GM12878 (cell line): ENCODE measurements around the gene F2. TPM values are rescaled to one million over a fixed set of nuclear protein-coding genes. Genes with fewer than 3 reads are reported as not detected.

ENCODE experiments used
- ATAC-seq: fragments of 200-7000 bp; cut with Tn5 transposase; 3 replicates; pipeline ENCODE4 v1.9.1; 2020; ENCODE audit warnings: mild to moderate bottlenecking, moderate library complexity
- BruUV-seq: library from RNA; stranded (reverse); fragments of 400-500 nt; replicated peaks from 2 replicates; lab custom pipeline; 2021; lab: Mats Ljungman, UMichigan
- CTCF ChIA-PET: fragments of 300-600 bp; sonication (Branson Sonifier 250); formaldehyde crosslinking; extraction: SDS; loops from one replicate; lab custom pipeline; 2021; ENCODE audit warnings: inconsistent platforms; lab: Yijun Ruan, JAX
- POLR2A ChIA-PET: fragments of 350-600 bp; formaldehyde crosslinking; extraction: SDS; loops from one replicate; lab custom pipeline; 2021; ENCODE audit warnings: inconsistent platforms; lab: Charles Lee
- RAD21 ChIA-PET: fragments of 300-600 bp; sonication (Branson Sonifier 250); formaldehyde crosslinking; loops from one replicate; lab custom pipeline; 2023; ENCODE audit warnings: antibody characterized with exemption; ENCODE audit not compliant: unreplicated experiment; lab: Charles Lee
- SMC1A ChIA-PET: fragments of 300-600 bp; sonication (Branson Sonifier 250); formaldehyde crosslinking; loops from one replicate; lab custom pipeline; 2023; ENCODE audit not compliant: unreplicated experiment, uncharacterized antibody; lab: Charles Lee
- DNase-seq: peaks from one replicate; pipeline ENCODE4 v3.0.0-alpha.2; 2011; ENCODE audit warnings: low read depth, low spot score
- FAIRE-seq: peaks from 3 replicates; lab custom pipeline; 2011; peaks lifted over from hg19 to GRCh38; lab: Jason Lieb, UNC
- H2AFZ ChIP-seq: 2 replicates; pipeline ENCODE4 v1.6.0; 2011; ENCODE audit warnings: low read depth, low read length, control low read depth; ENCODE audit not compliant: control insufficient read depth
- H3K27ac ChIP-seq: 2 replicates; pipeline ENCODE4 v1.5.1; 2011; ENCODE audit warnings: control low read depth; ENCODE audit not compliant: control insufficient read depth, insufficient read depth
- H3K27me3 ChIP-seq, 2 experiments: replicated peaks in 1 of 2; 2 replicates each; pipeline versions ENCODE4 v1.6.0 to v1.6.1; 2011; ENCODE audit warnings: low read length in 1 of 2; ENCODE audit not compliant: control insufficient read depth in 2 of 2, insufficient read depth in 2 of 2
- H3K36me3 ChIP-seq, 2 experiments: 2 replicates each; pipeline ENCODE4 v1.5.1; 2011; ENCODE audit warnings: low read length in 1 of 2; ENCODE audit not compliant: control insufficient read depth in 2 of 2, insufficient read depth in 2 of 2
- H3K4me1 ChIP-seq: 2 replicates; pipeline ENCODE4 v1.6.1; 2011; ENCODE audit warnings: mild to moderate bottlenecking, low read length, moderate library complexity, mixed read lengths; ENCODE audit not compliant: control insufficient read depth, insufficient read depth
- H3K4me2 ChIP-seq: 2 replicates; pipeline ENCODE4 v1.6.0; 2011; ENCODE audit warnings: control low read depth; ENCODE audit not compliant: control insufficient read depth, insufficient read depth
- H3K4me3 ChIP-seq: fragments of 200-600 bp; sonication (generic); 2 replicates; pipeline ENCODE4 v1.5.1; 2016
- H3K79me2 ChIP-seq: 2 replicates; pipeline ENCODE4 v1.6.0; 2011; ENCODE audit warnings: low read length; ENCODE audit not compliant: control insufficient read depth, insufficient read depth
- H3K9ac ChIP-seq: 2 replicates; pipeline ENCODE4 v1.8.0; 2011; ENCODE audit warnings: low read length, control low read depth, mixed read lengths; ENCODE audit not compliant: control insufficient read depth, insufficient read depth
- H3K9me3 ChIP-seq: replicated peaks from 3 replicates; pipeline ENCODE4 v1.5.1; 2011; ENCODE audit warnings: mild to moderate bottlenecking, low read length; ENCODE audit not compliant: control insufficient read depth, insufficient read depth
- H4K20me1 ChIP-seq: 2 replicates; pipeline ENCODE4 v1.6.0; 2011; ENCODE audit not compliant: control insufficient read depth, insufficient read depth
- ELK1 ChIP-seq: IDR thresholded peaks from 2 replicates; pipeline ENCODE4 v1.6.1; 2012; ENCODE audit warnings: low read depth, low read length, improper control_type of control experiment
- PAX8 ChIP-seq: fragments of 450-650 bp; IDR thresholded peaks from 2 replicates; pipeline ENCODE4 v1.6.1; 2017; ENCODE audit warnings: mild to moderate bottlenecking, moderate library complexity
- WGBS: methylation state at CpG from one replicate; pipeline ENCODE4 v1.1.6; 2016; ENCODE audit warnings: low lambda C conversion rate; ENCODE audit not compliant: insufficient replicate concordance, insufficient coverage; ENCODE audit errors: missing lambda C conversion rate; 5-methylcytosine and 5-hydroxymethylcytosine counted together
- in situ Hi-C: fragments of 300-500 bp; cut with MboI; formaldehyde crosslinking; loops from 9 replicates; pipeline ENCODE4 v1.14.3; 2018; ENCODE audit warnings: mixed read lengths
- intact Hi-C: fragments of 100-400 bp; cut with micrococcal nuclease; formaldehyde crosslinking; loops from one replicate; pipeline ENCODE4 v1.14.2; 2022; ENCODE audit not compliant: unreplicated experiment
- polyA plus RNA-seq, 11 experiments: library from polyadenylated mRNA; depleted of rRNA in 4 of 11; unstranded in 6 of 11; stranded (reverse) in 5 of 11; fragments of >200 nt; fragmentation: Nextera tagmentation in 4 of 11; fragmentation: Illumina TruSeq in 1 of 11; extraction: Ambion mirVana in 4 of 11; extraction: Trizol in 1 of 11; gene quantifications; 1 replicate in 1 of 11; 2 replicates in 10 of 11; pipeline versions ENCODE4 v1.2.1 to v1.2.3, GENCODE V29; 2011 to 2016; ENCODE audit warnings: inconsistent platforms in 2 of 11, missing spikeins in 2 of 11, low read depth in 1 of 11
- total RNA-seq, 4 experiments: library from RNA; depleted of rRNA in 3 of 4; stranded (reverse); fragments of >200 nt in 3 of 4; fragmentation: Illumina TruSeq in 1 of 4; extraction: Trizol in 1 of 4; gene quantifications; 2 replicates each; pipeline versions ENCODE4 v1.2.1 to v1.2.3, GENCODE V29; 2013 to 2021
- TF ChIP-seq, protein P1 (sequence below): IDR thresholded peaks from 2 replicates; pipeline ENCODE4 v1.6.1; 2012; ENCODE audit warnings: low read depth, low read length, improper control_type of control experiment

Gene F2
- total and polyA plus RNA-seq, 10 of the 15 experiments (the other 5 are each of a cell fraction or from before 2014, with no cell fraction given): 0.23 to 0.72 TPM; not detected in 8

DNA sequence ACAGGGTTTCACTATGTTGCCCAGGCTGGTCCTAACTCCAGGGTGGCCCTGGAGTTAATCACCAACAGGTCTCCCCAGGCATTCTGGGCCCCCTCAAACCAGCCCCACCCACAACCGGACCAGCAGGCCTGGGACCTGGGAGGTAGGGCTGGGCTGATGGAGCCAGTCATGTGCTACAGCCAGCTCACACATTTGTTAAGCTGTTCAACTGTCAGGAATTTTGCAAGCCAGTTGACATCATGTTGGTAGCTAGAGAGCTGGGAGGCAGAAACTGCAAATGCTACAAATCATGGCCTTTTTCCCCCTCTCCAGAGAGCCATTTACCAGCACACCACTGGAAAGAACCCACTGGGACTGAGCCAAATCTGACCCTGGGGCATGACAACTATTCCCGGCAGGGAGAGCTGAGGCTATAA, 25.4 kb upstream of the F2 start (continued):
- TF ChIP-seq, protein P1, sequence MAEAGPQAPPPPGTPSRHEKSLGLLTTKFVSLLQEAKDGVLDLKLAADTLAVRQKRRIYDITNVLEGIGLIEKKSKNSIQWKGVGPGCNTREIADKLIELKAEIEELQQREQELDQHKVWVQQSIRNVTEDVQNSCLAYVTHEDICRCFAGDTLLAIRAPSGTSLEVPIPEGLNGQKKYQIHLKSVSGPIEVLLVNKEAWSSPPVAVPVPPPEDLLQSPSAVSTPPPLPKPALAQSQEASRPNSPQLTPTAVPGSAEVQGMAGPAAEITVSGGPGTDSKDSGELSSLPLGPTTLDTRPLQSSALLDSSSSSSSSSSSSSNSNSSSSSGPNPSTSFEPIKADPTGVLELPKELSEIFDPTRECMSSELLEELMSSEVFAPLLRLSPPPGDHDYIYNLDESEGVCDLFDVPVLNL: no peak

- CTCF ChIA-PET: interaction anchor here (0.7 kb wide), 1 partner anchor 47 kb away, joined by 6 read pairs; no protein-coding TSS in a partner anchor
- in situ Hi-C loops (no loop called here), intact Hi-C loops (no loop called here)
- Histone ChIP-seq H3K27me3 (no peaks in the 10 kb centered on the region), H3K4me2 (no peak overlapping the region), H3K4me3 (no peak overlapping the region), H3K9me3 (no peaks in the 10 kb centered on the region), H3K79me2 (peaks cover 2% of the 10 kb centered on the region), H3K36me3 (peaks cover 5 to 10% of the 10 kb centered on the region in 2 experiments; a peak in 3 of 4 replicates), H3K27ac (no peak overlapping the region), H3K9ac (no peak overlapping the region), H2AFZ (no peak overlapping the region), H3K4me1 (no peaks in the 10 kb centered on the region), H4K20me1 (no peaks in the 10 kb centered on the region)
- ATAC-seq: no peak
- SMC1A ChIA-PET: no interaction called here
- DNase-seq: no peak
- POLR2A ChIA-PET: interaction anchor here (0.7 kb wide), 1 partner anchor 24 kb away, joined by 3 read pairs; no protein-coding TSS in a partner anchor
- RAD21 ChIA-PET: no interaction called here
- no TSS peak for BruUV-seq
- over 99% methylated on average over 6 of the region's 6 CpGs for WGBS
- FAIRE-seq: no peak
- TF ChIP-seq PAX8: no peak
- no peak for TF ChIP-seq ELK1
Observed at GRCh38 chr11:46694072-46694471, 24.9 kb upstream of the F2 start.
